Measurements from ENCODE around the gene ZNF598.

The ZNF598 gene

GRCh38 chr16:1997494-1998359 lies 11.9 kb downstream of the ZNF598 start:
- Histone ChIP-seq H2AFZ (ENCODE audit: low read depth, low read length) (no peak overlapping the region), H3K27ac (ENCODE audit: low read length) (no peak overlapping the region), H4K20me1 (ENCODE audit: insufficient read depth, low read length) (peaks cover 19% of the 10 kb centered on the region; the same call in 1 of the 2 replicates), H3K4me1 (ENCODE audit: insufficient read depth, low read length) (no peaks in the 10 kb centered on the region), H3K4me2 (ENCODE audit: insufficient read depth, low read length) (no peak overlapping the region), H3K9me3 (ENCODE audit: insufficient read depth, low read length, severe bottlenecking) (no peaks in the 10 kb centered on the region), H3K36me3 (ENCODE audit: insufficient read depth, low read length) (peaks cover 59% of the 10 kb centered on the region), H3K9ac (ENCODE audit: low read depth, low read length) (no peak overlapping the region), H3K4me3 (ENCODE audit: low read depth in 1 of 2, low read length in 2 of 2) (no peak overlapping the region), H3K79me2 (ENCODE audit: insufficient read depth, low read length) (no peaks in the 10 kb centered on the region), H3K27me3 (ENCODE audit: insufficient read depth, low read length, poor library complexity) (no peaks in the 10 kb centered on the region)
- no peak for TF ChIP-seq EZH2 (IDR thresholded peaks at IDR 0.05; ENCODE audit: borderline replicate concordance, low read depth, low read length, severe bottlenecking)
- TF ChIP-seq, protein P1, sequence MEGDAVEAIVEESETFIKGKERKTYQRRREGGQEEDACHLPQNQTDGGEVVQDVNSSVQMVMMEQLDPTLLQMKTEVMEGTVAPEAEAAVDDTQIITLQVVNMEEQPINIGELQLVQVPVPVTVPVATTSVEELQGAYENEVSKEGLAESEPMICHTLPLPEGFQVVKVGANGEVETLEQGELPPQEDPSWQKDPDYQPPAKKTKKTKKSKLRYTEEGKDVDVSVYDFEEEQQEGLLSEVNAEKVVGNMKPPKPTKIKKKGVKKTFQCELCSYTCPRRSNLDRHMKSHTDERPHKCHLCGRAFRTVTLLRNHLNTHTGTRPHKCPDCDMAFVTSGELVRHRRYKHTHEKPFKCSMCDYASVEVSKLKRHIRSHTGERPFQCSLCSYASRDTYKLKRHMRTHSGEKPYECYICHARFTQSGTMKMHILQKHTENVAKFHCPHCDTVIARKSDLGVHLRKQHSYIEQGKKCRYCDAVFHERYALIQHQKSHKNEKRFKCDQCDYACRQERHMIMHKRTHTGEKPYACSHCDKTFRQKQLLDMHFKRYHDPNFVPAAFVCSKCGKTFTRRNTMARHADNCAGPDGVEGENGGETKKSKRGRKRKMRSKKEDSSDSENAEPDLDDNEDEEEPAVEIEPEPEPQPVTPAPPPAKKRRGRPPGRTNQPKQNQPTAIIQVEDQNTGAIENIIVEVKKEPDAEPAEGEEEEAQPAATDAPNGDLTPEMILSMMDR (IDR thresholded peaks at IDR 0.05; ENCODE audit: borderline replicate concordance, extremely low read depth, low read length, poor library complexity, severe bottlenecking), result no peak
- DNase-seq (no peak), ATAC-seq (ENCODE audit: insufficient read depth, low read depth) (no peak)

DNA sequence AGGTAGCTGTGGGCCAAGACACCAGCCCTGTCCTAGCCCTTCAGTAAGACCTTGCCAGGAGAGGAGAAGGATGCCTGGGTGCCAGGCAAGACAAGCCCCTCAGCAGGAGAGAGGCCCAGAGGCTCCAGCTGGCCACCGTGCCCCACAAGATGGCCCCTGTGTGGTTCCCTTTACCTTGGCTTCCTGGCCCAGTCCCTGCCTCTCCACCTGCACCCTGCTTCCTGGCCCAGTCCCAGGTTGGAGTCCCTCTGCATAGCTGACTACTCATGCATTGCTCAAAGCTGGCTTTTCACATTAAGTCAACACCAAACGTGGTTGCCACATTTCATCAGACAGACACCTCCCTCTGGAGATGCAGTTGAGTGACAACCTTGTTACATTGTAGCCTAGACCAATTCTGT lies 15.9 kb downstream of the ZNF598 start:
- TF ChIP-seq, protein P1 (IDR thresholded peaks at IDR 0.05; ENCODE audit: borderline replicate concordance, extremely low read depth, low read length, poor library complexity, severe bottlenecking), result no peak
- Histone ChIP-seq H3K4me3 (ENCODE audit: low read depth in 1 of 2, low read length in 2 of 2) (no peak overlapping the region), H4K20me1 (ENCODE audit: insufficient read depth, low read length) (0 out of 2 replicates have a peak, but pooled peaks cover 5% of the 10 kb centered on the region), H3K27me3 (ENCODE audit: insufficient read depth, low read length, poor library complexity) (no peaks in the 10 kb centered on the region), H3K4me1 (ENCODE audit: insufficient read depth, low read length) (no peaks in the 10 kb centered on the region), H3K9ac (ENCODE audit: low read depth, low read length) (no peak overlapping the region), H3K79me2 (ENCODE audit: insufficient read depth, low read length) (no peaks in the 10 kb centered on the region), H3K9me3 (ENCODE audit: insufficient read depth, low read length, severe bottlenecking) (no peaks in the 10 kb centered on the region), H3K36me3 (ENCODE audit: insufficient read depth, low read length) (peaks cover 19% of the 10 kb centered on the region), H3K4me2 (ENCODE audit: insufficient read depth, low read length) (no peak overlapping the region), H3K27ac (ENCODE audit: low read length) (no peak overlapping the region), H2AFZ (ENCODE audit: low read depth, low read length) (no peak overlapping the region)
- DNase-seq (no peak), ATAC-seq (ENCODE audit: insufficient read depth, low read depth) (no peak)

DNA sequence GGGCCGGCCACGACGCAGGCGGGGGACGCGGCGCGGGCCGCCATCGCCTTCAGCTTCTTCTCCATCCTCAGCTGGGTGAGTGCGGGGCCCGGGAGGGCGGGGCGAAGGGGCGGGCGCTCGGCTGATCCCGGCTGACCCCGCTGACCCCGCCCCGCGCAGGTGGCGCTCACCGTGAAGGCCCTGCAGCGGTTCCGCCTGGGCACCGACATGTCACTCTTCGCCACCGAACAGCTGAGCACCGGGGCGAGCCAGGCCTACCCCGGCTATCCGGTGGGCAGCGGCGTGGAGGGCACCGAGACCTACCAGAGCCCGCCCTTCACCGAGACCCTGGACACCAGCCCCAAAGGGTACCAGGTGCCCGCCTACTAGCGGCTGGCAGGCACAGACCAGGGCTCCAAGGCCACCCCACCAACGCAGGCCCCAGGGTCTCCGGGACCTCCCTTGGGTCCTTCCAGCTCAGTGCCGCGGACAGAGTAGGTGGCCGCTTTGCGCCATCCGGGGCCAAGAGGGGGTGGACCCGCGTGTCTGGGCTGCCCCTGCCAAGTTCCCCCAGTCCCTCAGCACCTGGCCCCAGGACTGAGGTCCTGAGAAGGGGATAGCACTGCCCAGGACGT lies 16.8 kb downstream of the ZNF598 start:
- no peak overlapping the region for H2AFZ ChIP-seq (ENCODE audit: low read depth, low read length)
- no peaks in the 10 kb centered on the region for H3K9me3 ChIP-seq (ENCODE audit: insufficient read depth, low read length, severe bottlenecking)
- H3K9ac ChIP-seq (ENCODE audit: low read depth, low read length), result no peak overlapping the region
- TF ChIP-seq, protein P1 (IDR thresholded peaks at IDR 0.05; ENCODE audit: borderline replicate concordance, extremely low read depth, low read length, poor library complexity, severe bottlenecking), result no peak
- TF ChIP-seq EZH2 (IDR thresholded peaks at IDR 0.05; ENCODE audit: borderline replicate concordance, low read depth, low read length, severe bottlenecking), result no peak
- DNase-seq, result no peak
- H3K4me3 ChIP-seq (ENCODE audit: low read depth in 1 of 2, low read length in 2 of 2), result no peak overlapping the region
- no peak for ATAC-seq (ENCODE audit: insufficient read depth, low read depth)
- no peaks in the 10 kb centered on the region for H3K4me1 ChIP-seq (ENCODE audit: insufficient read depth, low read length)
- no peak overlapping the region for H3K4me2 ChIP-seq (ENCODE audit: insufficient read depth, low read length)
- no peaks in the 10 kb centered on the region for H3K27me3 ChIP-seq (ENCODE audit: insufficient read depth, low read length, poor library complexity)
- no peak overlapping the region for H3K27ac ChIP-seq (ENCODE audit: low read length)
- 0 out of 2 replicates have a peak, but pooled peaks cover 5% of the 10 kb centered on the region for H4K20me1 ChIP-seq (ENCODE audit: insufficient read depth, low read length)
- peaks cover 10% of the 10 kb centered on the region for H3K36me3 ChIP-seq (ENCODE audit: insufficient read depth, low read length)
- H3K79me2 ChIP-seq (ENCODE audit: insufficient read depth, low read length), result no peaks in the 10 kb centered on the region

All from DND-41 (cell line).